B cell (primary cell): ENCODE data around the gene PLAGL2.

Source experiments
- EZH2 ChIP-seq: IDR thresholded peaks from 2 replicates; pipeline ENCODE4 v1.6.1; 2012; ENCODE audit warnings: borderline replicate concordance, low read depth, mild to moderate bottlenecking, moderate library complexity, low read length; ENCODE audit not compliant: insufficient read depth, poor library complexity, severe bottlenecking
- TF ChIP-seq, protein P1 (sequence below): fragments of 200-600 bp; IDR thresholded peaks from one replicate; pipeline ENCODE4 v1.8.0; 2022; ENCODE audit warnings: antibody characterized with exemption, mild to moderate bottlenecking

DNA sequence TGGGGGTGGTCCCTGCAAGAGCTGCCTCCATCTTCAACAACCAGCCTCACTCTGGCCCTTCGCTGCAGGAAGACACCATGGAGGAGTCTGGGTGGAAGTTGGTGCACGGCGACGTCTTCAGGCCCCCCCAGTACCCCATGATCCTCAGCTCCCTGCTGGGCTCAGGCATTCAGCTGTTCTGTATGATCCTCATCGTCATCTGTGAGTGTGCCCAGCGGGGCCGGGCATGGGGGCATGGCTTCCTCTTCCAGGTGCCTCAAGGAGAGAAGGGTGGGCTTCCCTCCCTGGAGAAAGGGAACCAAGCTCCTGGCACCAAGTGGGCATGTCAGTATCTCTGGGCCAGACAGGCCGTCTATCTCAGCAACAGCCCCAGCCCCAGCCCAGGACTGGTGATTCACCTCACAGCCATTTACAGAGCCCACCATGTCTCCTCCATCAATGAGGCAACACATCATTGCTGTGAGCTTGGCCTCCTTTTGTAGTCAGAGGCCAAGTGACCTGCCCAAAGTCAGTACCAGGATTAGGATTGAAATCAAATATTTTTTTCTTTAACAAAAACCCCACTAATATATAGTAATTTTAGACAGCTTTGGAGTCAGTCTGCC lies 57.9 kb downstream of the PLAGL2 start:
- TF ChIP-seq, protein P1, sequence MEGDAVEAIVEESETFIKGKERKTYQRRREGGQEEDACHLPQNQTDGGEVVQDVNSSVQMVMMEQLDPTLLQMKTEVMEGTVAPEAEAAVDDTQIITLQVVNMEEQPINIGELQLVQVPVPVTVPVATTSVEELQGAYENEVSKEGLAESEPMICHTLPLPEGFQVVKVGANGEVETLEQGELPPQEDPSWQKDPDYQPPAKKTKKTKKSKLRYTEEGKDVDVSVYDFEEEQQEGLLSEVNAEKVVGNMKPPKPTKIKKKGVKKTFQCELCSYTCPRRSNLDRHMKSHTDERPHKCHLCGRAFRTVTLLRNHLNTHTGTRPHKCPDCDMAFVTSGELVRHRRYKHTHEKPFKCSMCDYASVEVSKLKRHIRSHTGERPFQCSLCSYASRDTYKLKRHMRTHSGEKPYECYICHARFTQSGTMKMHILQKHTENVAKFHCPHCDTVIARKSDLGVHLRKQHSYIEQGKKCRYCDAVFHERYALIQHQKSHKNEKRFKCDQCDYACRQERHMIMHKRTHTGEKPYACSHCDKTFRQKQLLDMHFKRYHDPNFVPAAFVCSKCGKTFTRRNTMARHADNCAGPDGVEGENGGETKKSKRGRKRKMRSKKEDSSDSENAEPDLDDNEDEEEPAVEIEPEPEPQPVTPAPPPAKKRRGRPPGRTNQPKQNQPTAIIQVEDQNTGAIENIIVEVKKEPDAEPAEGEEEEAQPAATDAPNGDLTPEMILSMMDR: no peak
- TF ChIP-seq EZH2: no peak
